Measurements from ENCODE around the gene SLC37A3. TPM values are rescaled to one million over a fixed set of nuclear protein-coding genes. Genes with fewer than 3 reads are reported as not detected.

Gene SLC37A3
- total and polyA plus RNA-seq, 2 of the 13 experiments (the other 11 are each of a cell fraction or from before 2014, with no cell fraction given): 21.3 to 27.9 TPM

GRCh38 chr7:140433396-140433795, 35.1 kb upstream of the SLC37A3 start:
- ATAC-seq (peak; percentile 48; the same call in 2 of the 3 replicates), FAIRE-seq (no peak), DNase-seq (ENCODE audit: low spot score) (no peak)
- ChIA-PET CTCF (ENCODE audit: low intra/inter-chr PET ratio, low total read pairs) (no interaction called here), POLR2A (interaction anchor here (0.6 kb wide), 1 partner anchor 75 kb away, joined by 3 read pairs; no protein-coding TSS in a partner anchor)
- H3K79me2 ChIP-seq (ENCODE audit: insufficient read depth, low read length): no peaks in the 10 kb centered on the region
- H3K4me3 ChIP-seq (replicated peaks in 1 of 3; ENCODE audit: insufficient read depth in 1 of 3, low read depth in 2 of 3, low read length in 3 of 3): no peak overlapping the region
- no peaks in the 10 kb centered on the region for H3K36me3 ChIP-seq (replicated peaks in 1 of 2; ENCODE audit: control insufficient read depth in 1 of 2, insufficient read depth in 2 of 2, low read length in 2 of 2)
- H3K9me3 ChIP-seq (ENCODE audit: low read length): no peaks in the 10 kb centered on the region
- WGBS (ENCODE audit: low lambda C conversion rate): 4% methylated on average over 3 of the region's 3 CpGs
- H4K20me1 ChIP-seq (ENCODE audit: insufficient read depth, low read length): no peaks in the 10 kb centered on the region
- H3K4me2 ChIP-seq (ENCODE audit: low read depth, low read length): no peak overlapping the region
- no TSS peak for BruUV-seq (replicated peaks)
- H3K27me3 ChIP-seq (ENCODE audit: control insufficient read depth in 1 of 2, insufficient read depth in 2 of 2, low read length in 2 of 2): no peaks in the 10 kb centered on the region; a peak in 2 of 5 replicates
- H2AFZ ChIP-seq (ENCODE audit: low read length): no peak overlapping the region
- no peak overlapping the region for H3K9ac ChIP-seq (ENCODE audit: insufficient read depth, low read depth, low read length)
- intact Hi-C loops (cut with micrococcal nuclease; ENCODE audit: unreplicated experiment): no loop called here
- H3K4me1 ChIP-seq (ENCODE audit: insufficient read depth, low read length): no peaks in the 10 kb centered on the region
- in situ Hi-C loops (cut with HindIII; ENCODE audit: extremely low pct_ligation_motif_present, low pct_unique_long_range_greater_than_20kb): no loop called here
- H3K27ac ChIP-seq (ENCODE audit: extremely low read length, insufficient read depth, low read length): no peak overlapping the region
- TF ChIP-seq SNAPC4 (CRISPR knock-in tag; IDR thresholded peaks at IDR 0.05): no peak
- TF ChIP-seq HNF4A (CRISPR knock-in tag; IDR thresholded peaks at IDR 0.05): no peak
- no peak for TF ChIP-seq AKAP8 (CRISPR knock-in tag; IDR thresholded peaks at IDR 0.05)
- TF ChIP-seq, protein P1, sequence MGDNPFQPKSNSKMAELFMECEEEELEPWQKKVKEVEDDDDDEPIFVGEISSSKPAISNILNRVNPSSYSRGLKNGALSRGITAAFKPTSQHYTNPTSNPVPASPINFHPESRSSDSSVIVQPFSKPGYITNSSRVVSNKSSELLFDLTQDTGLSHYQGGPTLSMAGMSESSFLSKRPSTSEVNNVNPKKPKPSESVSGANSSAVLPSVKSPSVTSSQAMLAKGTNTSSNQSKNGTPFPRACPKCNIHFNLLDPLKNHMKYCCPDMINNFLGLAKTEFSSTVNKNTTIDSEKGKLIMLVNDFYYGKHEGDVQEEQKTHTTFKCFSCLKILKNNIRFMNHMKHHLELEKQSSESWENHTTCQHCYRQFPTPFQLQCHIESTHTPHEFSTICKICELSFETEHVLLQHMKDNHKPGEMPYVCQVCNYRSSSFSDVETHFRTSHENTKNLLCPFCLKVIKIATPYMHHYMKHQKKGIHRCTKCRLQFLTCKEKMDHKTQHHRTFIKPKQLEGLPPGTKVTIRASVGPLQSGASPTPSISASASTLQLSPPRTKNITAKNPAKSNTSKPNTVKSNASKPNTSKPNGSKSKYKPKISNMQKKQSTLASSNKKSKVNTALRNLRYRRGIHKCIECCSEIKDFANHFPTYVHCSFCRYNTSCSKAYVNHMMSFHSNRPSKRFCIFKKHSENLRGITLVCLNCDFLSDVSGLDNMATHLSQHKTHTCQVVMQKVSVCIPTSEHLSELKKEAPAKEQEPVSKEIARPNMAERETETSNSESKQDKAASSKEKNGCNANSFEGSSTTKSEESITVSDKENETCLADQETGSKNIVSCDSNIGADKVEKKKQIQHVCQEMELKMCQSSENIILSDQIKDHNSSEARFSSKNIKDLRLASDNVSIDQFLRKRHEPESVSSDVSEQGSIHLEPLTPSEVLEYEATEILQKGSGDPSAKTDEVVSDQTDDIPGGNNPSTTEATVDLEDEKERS (CRISPR knock-in tag; IDR thresholded peaks at IDR 0.05): no peak
- no peak for TF ChIP-seq HMGA1 (CRISPR knock-in tag; conservative IDR thresholded peaks at IDR 0.05)
- TF ChIP-seq, protein P2, sequence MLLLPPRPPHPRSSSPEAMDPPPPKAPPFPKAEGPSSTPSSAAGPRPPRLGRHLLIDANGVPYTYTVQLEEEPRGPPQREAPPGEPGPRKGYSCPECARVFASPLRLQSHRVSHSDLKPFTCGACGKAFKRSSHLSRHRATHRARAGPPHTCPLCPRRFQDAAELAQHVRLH (CRISPR knock-in tag; IDR thresholded peaks at IDR 0.05; ENCODE audit: borderline replicate concordance, low read depth): no peak
- TF ChIP-seq, protein P3, sequence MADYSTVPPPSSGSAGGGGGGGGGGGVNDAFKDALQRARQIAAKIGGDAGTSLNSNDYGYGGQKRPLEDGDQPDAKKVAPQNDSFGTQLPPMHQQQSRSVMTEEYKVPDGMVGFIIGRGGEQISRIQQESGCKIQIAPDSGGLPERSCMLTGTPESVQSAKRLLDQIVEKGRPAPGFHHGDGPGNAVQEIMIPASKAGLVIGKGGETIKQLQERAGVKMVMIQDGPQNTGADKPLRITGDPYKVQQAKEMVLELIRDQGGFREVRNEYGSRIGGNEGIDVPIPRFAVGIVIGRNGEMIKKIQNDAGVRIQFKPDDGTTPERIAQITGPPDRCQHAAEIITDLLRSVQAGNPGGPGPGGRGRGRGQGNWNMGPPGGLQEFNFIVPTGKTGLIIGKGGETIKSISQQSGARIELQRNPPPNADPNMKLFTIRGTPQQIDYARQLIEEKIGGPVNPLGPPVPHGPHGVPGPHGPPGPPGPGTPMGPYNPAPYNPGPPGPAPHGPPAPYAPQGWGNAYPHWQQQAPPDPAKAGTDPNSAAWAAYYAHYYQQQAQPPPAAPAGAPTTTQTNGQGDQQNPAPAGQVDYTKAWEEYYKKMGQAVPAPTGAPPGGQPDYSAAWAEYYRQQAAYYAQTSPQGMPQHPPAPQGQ (CRISPR knock-in tag; IDR thresholded peaks at IDR 0.05; ENCODE audit: borderline replicate concordance): no peak
- no peak for TF ChIP-seq ATF6 (CRISPR knock-in tag; conservative IDR thresholded peaks at IDR 0.05)
- no peak for TF ChIP-seq KMT2A (CRISPR knock-in tag; IDR thresholded peaks at IDR 0.05)
- no peak for TF ChIP-seq CAMTA2 (CRISPR knock-in tag; IDR thresholded peaks at IDR 0.05; ENCODE audit: borderline replicate concordance)
- TF ChIP-seq U2AF1 (optimal IDR thresholded peaks at IDR 0.05; ENCODE audit: low read depth, low read length): no peak
- no peak for TF ChIP-seq FOXC1 (CRISPR knock-in tag; IDR thresholded peaks at IDR 0.05; ENCODE audit: borderline replicate concordance)

Measured in HepG2 (cell line).